GM21381 (cell line): ENCODE measurements around the gene DUOX2.
"Not testable (repeated sequence)": the region's sequence is repeated elsewhere in the genome, so short reads cannot be mapped to it uniquely, and the experiment has no call there.

Experiments
- ATAC-seq: cut with Tn5 transposase; IDR thresholded peaks from one replicate; pipeline ENCODE4 v1.9.1; 2021; ENCODE audit warnings: mild to moderate bottlenecking, moderate library complexity; ENCODE audit not compliant: unreplicated experiment

DUOX2 gene

GRCh38 chr15:45102226-45102625 is 11.7 kb downstream of the DUOX2 start:
- ATAC-seq = no peak

GRCh38 chr15:45101749-45102148 is 12.2 kb downstream of the DUOX2 start:
- no peak for ATAC-seq

- ATAC-seq = no peak
Measured at GRCh38 chr15:45100884-45101625, 12.9 kb downstream of the DUOX2 start.

- no peak for ATAC-seq
Measured at GRCh38 chr15:45099549-45100165, 14.3 kb downstream of the DUOX2 start.

GRCh38 chr15:45097466-45097865 is 16.5 kb downstream of the DUOX2 start:
- ATAC-seq = no peak

- ATAC-seq = no peak
Measured at GRCh38 chr15:45095661-45096060, 18.3 kb downstream of the DUOX2 start.

- no peak for ATAC-seq
Measured at GRCh38 chr15:45094358-45094730, 19.6 kb downstream of the DUOX2 start.

- ATAC-seq = no peak
Measured at GRCh38 chr15:45093622-45094357, 20.2 kb downstream of the DUOX2 start.

GRCh38 chr15:45093013-45093412 is 21.0 kb downstream of the DUOX2 start:
- no peak for ATAC-seq

GRCh38 chr15:45091576-45091975 is 22.4 kb downstream of the DUOX2 start:
- ATAC-seq = no peak

- ATAC-seq = no peak
Measured at GRCh38 chr15:45091161-45091560, 22.8 kb downstream of the DUOX2 start.

- ATAC-seq = no peak
Measured at GRCh38 chr15:45089712-45090373, 24.1 kb downstream of the DUOX2 start.

GRCh38 chr15:45088801-45089711 is 24.9 kb downstream of the DUOX2 start:
- no peak for ATAC-seq

GRCh38 chr15:45087513-45087912 is 26.5 kb downstream of the DUOX2 start:
- ATAC-seq = no peak

- no peak for ATAC-seq
Measured at GRCh38 chr15:45084163-45084562, 29.8 kb downstream of the DUOX2 start.

- ATAC-seq = no peak
Measured at GRCh38 chr15:45083223-45083622, 30.7 kb downstream of the DUOX2 start.

- not testable (repeated sequence) for ATAC-seq
Measured at GRCh38 chr15:45082412-45082811, 31.6 kb downstream of the DUOX2 start.

- ATAC-seq = not testable (repeated sequence)
Measured at GRCh38 chr15:45080593-45080992, 33.4 kb downstream of the DUOX2 start.

GRCh38 chr15:45079628-45080246 is 34.2 kb downstream of the DUOX2 start:
- ATAC-seq = not testable (repeated sequence)

GRCh38 chr15:45079201-45079600 is 34.8 kb downstream of the DUOX2 start:
- not testable (repeated sequence) for ATAC-seq
